ENCODE data around the gene WDR20. TPM values are rescaled to one million over a fixed set of nuclear protein-coding genes. Genes with fewer than 3 reads are reported as not detected.

Gene WDR20
- total and polyA plus RNA-seq, 2 of the 4 experiments (the other 2 are of a cell fraction), result 20.3 to 27.4 TPM

DNA sequence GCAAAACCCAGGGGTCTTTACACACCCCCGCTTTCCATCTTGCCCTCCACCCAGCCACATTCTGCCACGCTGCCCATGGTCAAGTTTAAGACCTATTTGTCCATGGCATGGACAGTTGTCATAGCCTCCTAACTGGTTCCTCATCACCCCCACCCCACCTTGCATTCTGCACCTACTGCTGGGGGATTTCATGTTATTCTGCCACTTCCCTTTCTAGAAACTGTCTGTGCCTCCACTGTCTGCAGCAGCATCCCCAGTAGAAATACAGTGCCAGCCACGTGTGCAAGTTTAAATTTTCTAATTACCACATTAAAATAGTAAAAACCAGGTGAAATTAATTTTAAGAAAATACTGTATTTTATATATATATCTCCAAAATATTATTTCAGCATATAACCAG lies 63.2 kb downstream of the WDR20 start:
- Histone ChIP-seq H3K27ac (ENCODE audit: insufficient read depth, low read length) (no peak overlapping the region), H3K9me3 (ENCODE audit: control insufficient read depth, insufficient read depth, low read length) (no peaks in the 10 kb centered on the region), H4K5ac (ENCODE audit: low read depth, low read length) (no peak overlapping the region), H2BK120ac (ENCODE audit: low read depth, low read length) (no peak overlapping the region), H3K14ac (replicated peaks; ENCODE audit: low read depth, low read length) (no peak overlapping the region), H4K91ac (ENCODE audit: insufficient read depth, low read depth, low read length) (no peak overlapping the region), H3K4me2 (ENCODE audit: low read depth, low read length) (no peak overlapping the region), H2AK5ac (ENCODE audit: low read depth, low read length) (no peak overlapping the region), H3K4ac (ENCODE audit: low read depth, low read length) (no peak overlapping the region), H3K27me3 (ENCODE audit: control insufficient read depth, insufficient read depth, low read length) (no peaks in the 10 kb centered on the region), H2BK15ac (ENCODE audit: low read depth, low read length) (no peak overlapping the region), H2AK9ac (replicated peaks; ENCODE audit: low read depth, low read length, poor library complexity) (no peak overlapping the region), H3K56ac (ENCODE audit: extremely low read depth, insufficient read depth, low read length) (no peak overlapping the region), H4K20me1 (ENCODE audit: insufficient read depth, low read length) (peaks cover 35% of the 10 kb centered on the region), H3K18ac (ENCODE audit: low read depth, low read length) (no peak overlapping the region), H3K79me1 (ENCODE audit: low read depth in 1 of 2, low read length in 2 of 2) (peaks cover 46 to 82% of the 10 kb centered on the region in 2 experiments), H3K4me3 (ENCODE audit: insufficient read depth, low read depth, low read length) (no peak overlapping the region), H2AFZ (replicated peaks; ENCODE audit: low read length, poor library complexity) (no peak overlapping the region), H3K4me1 (ENCODE audit: control insufficient read depth, insufficient read depth, low read length) (peaks cover 3% of the 10 kb centered on the region; the same call in 1 of the 2 replicates), H2BK20ac (ENCODE audit: low read depth, low read length) (no peak overlapping the region), H3K9ac (ENCODE audit: low read depth, low read length) (no peak overlapping the region), H3K23ac (ENCODE audit: low read depth, low read length) (no peak overlapping the region), H3K36me3 (ENCODE audit: control insufficient read depth, insufficient read depth, low read length) (peaks cover 22% of the 10 kb centered on the region), H3K9me1 (ENCODE audit: insufficient read depth, low read length) (peaks cover 23% of the 10 kb centered on the region), H4K8ac (ENCODE audit: low read depth in 2 of 2, low read length in 2 of 2) (no peak overlapping the region), H2BK5ac (ENCODE audit: low read depth, low read length, poor library complexity, severe bottlenecking) (no peak overlapping the region)
- ATAC-seq (ENCODE audit: low read depth) (no peak), DNase-seq (no peak)
- no peak for TF ChIP-seq MXI1 (IDR thresholded peaks at IDR 0.05; ENCODE audit: borderline replicate concordance, low read depth, low read length)
- no peak for TF ChIP-seq POLR2A (IDR thresholded peaks at IDR 0.05; ENCODE audit: low read depth, low read length)
- no peak for TF ChIP-seq RFX5 (IDR thresholded peaks at IDR 0.05; ENCODE audit: low read depth, low read length)
- no peak for TF ChIP-seq FOS (IDR thresholded peaks at IDR 0.05; ENCODE audit: low read depth, low read length)
- TF ChIP-seq RCOR1 (IDR thresholded peaks at IDR 0.05; ENCODE audit: insufficient replicate concordance, low read length), result no peak
- no peak for TF ChIP-seq MAZ (IDR thresholded peaks at IDR 0.05; ENCODE audit: borderline replicate concordance, low read depth, low read length)
- TF ChIP-seq SMC3 (IDR thresholded peaks at IDR 0.05; ENCODE audit: low read depth, low read length), result no peak
- no peak for TF ChIP-seq CEBPB (IDR thresholded peaks at IDR 0.05; ENCODE audit: low read depth, low read length)
- no peak for TF ChIP-seq BHLHE40 (IDR thresholded peaks at IDR 0.05; ENCODE audit: low read depth, low read length)
- TF ChIP-seq, protein P1, sequence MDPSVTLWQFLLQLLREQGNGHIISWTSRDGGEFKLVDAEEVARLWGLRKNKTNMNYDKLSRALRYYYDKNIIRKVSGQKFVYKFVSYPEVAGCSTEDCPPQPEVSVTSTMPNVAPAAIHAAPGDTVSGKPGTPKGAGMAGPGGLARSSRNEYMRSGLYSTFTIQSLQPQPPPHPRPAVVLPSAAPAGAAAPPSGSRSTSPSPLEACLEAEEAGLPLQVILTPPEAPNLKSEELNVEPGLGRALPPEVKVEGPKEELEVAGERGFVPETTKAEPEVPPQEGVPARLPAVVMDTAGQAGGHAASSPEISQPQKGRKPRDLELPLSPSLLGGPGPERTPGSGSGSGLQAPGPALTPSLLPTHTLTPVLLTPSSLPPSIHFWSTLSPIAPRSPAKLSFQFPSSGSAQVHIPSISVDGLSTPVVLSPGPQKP (IDR thresholded peaks at IDR 0.05; ENCODE audit: borderline replicate concordance, low read depth, low read length), result no peak
- TF ChIP-seq RAD21 (IDR thresholded peaks at IDR 0.05; ENCODE audit: low read length), result no peak
- CTCF ChIA-PET, result no interaction called here
- in situ Hi-C loops (cut with MboI; ENCODE audit: low sequenced_read_pairs) (no loop called here), dilution Hi-C loops (cut with HindIII; ENCODE audit: low sequenced_read_pairs, unreplicated experiment) (no loop called here), intact Hi-C loops (cut with micrococcal nuclease) (no loop called here)
- BruUV-seq (replicated peaks), result no TSS peak
- POLR2A ChIA-PET (ENCODE audit: unreplicated experiment), result no interaction called here
- WGBS, 2 experiments (ENCODE audit: extremely low coverage in 2 of 2, insufficient read length in 1 of 2), result no CpG with 5 or more reads among the region's 3 CpGs
